ENCODE data around the gene GNAT1. TPM values are rescaled to one million over a fixed set of nuclear protein-coding genes. Genes with fewer than 3 reads are reported as not detected.

The GNAT1 gene
- total and polyA plus RNA-seq, 2 of the 13 experiments (the other 11 are each of a cell fraction or from before 2014, with no cell fraction given): 0.15 TPM; not detected in 1

DNA sequence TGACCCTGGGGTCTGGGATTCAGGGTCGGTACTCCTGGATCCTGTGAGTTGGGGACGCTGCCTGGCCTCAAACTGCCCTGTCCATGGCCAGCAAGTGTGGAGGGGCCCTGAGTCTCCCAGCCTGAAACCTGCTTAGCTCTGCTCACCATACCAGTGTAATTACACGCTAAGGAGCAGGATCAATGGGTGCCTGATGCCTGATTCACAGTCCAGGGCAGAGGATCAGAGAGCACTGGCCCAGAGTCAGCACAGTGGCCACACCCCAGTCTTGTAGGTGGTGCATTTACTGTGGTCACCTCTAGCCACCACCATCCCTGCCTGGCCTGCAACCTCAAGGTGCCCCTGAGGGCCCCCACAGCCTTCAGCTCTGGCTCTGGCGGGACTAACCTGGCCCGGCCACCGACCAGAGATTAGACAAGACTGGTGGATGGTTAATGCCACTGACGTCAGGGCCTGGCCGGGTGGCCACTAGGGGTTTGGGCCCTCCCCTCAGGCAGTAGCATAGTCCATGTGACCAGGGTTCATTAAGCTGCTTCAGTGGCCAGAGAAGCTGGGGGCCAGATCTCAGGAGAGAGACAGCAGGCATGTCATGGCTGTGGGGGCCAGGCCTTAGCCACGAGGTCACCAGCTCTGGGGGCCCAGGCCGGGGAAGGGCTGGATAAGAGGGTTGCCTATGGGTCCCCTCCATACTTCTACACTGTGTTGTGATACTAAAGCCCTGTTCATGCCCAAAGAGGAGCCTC is 10.3 kb downstream of the GNAT1 start (continued):
- no peak for TF ChIP-seq RELA (CRISPR knock-in tag; IDR thresholded peaks at IDR 0.05)
- no peak for TF ChIP-seq ZNF446 (CRISPR knock-in tag; IDR thresholded peaks at IDR 0.05)
- TF ChIP-seq, protein P1, sequence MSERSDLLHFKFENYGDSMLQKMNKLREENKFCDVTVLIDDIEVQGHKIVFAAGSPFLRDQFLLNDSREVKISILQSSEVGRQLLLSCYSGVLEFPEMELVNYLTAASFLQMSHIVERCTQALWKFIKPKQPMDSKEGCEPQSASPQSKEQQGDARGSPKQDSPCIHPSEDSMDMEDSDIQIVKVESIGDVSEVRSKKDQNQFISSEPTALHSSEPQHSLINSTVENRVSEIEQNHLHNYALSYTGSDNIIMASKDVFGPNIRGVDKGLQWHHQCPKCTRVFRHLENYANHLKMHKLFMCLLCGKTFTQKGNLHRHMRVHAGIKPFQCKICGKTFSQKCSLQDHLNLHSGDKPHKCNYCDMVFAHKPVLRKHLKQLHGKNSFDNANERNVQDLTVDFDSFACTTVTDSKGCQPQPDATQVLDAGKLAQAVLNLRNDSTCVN (CRISPR knock-in tag; IDR thresholded peaks at IDR 0.05; ENCODE audit: borderline replicate concordance): peak; percentile 20; the same call in 1 of the 2 replicates
- no peak for TF ChIP-seq ZFP62 (CRISPR knock-in tag; IDR thresholded peaks at IDR 0.05)
- TF ChIP-seq ZNF572 (CRISPR knock-in tag; IDR thresholded peaks at IDR 0.05): 0 out of 2 replicates have a peak, but pooled peaks have one; percentile 9
- no peak for TF ChIP-seq ASH2L (IDR thresholded peaks at IDR 0.05; ENCODE audit: insufficient read length, low read depth, low read length)
- no peak for TF ChIP-seq HOXA9 (CRISPR knock-in tag; IDR thresholded peaks at IDR 0.05; ENCODE audit: borderline replicate concordance)
- TF ChIP-seq, protein P2, sequence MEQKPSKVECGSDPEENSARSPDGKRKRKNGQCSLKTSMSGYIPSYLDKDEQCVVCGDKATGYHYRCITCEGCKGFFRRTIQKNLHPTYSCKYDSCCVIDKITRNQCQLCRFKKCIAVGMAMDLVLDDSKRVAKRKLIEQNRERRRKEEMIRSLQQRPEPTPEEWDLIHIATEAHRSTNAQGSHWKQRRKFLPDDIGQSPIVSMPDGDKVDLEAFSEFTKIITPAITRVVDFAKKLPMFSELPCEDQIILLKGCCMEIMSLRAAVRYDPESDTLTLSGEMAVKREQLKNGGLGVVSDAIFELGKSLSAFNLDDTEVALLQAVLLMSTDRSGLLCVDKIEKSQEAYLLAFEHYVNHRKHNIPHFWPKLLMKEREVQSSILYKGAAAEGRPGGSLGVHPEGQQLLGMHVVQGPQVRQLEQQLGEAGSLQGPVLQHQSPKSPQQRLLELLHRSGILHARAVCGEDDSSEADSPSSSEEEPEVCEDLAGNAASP (CRISPR knock-in tag; IDR thresholded peaks at IDR 0.05; ENCODE audit: borderline replicate concordance): 0 out of 2 replicates have a peak, but pooled peaks have one; percentile 11
- TF ChIP-seq, protein P3, sequence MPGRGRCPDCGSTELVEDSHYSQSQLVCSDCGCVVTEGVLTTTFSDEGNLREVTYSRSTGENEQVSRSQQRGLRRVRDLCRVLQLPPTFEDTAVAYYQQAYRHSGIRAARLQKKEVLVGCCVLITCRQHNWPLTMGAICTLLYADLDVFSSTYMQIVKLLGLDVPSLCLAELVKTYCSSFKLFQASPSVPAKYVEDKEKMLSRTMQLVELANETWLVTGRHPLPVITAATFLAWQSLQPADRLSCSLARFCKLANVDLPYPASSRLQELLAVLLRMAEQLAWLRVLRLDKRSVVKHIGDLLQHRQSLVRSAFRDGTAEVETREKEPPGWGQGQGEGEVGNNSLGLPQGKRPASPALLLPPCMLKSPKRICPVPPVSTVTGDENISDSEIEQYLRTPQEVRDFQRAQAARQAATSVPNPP (CRISPR knock-in tag; IDR thresholded peaks at IDR 0.05): no peak
- no peak for TF ChIP-seq CAMTA2 (CRISPR knock-in tag; IDR thresholded peaks at IDR 0.05; ENCODE audit: borderline replicate concordance)
- TF ChIP-seq NKX3-1 (CRISPR knock-in tag; IDR thresholded peaks at IDR 0.05): peak; percentile 52; the same call in 1 of the 2 replicates
- TF ChIP-seq, protein P4, sequence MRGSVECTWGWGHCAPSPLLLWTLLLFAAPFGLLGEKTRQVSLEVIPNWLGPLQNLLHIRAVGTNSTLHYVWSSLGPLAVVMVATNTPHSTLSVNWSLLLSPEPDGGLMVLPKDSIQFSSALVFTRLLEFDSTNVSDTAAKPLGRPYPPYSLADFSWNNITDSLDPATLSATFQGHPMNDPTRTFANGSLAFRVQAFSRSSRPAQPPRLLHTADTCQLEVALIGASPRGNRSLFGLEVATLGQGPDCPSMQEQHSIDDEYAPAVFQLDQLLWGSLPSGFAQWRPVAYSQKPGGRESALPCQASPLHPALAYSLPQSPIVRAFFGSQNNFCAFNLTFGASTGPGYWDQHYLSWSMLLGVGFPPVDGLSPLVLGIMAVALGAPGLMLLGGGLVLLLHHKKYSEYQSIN (CRISPR knock-in tag; IDR thresholded peaks at IDR 0.05; ENCODE audit: borderline replicate concordance): no peak
- no peak for TF ChIP-seq ZSCAN31 (CRISPR knock-in tag; IDR thresholded peaks at IDR 0.05; ENCODE audit: low read depth)
- TF ChIP-seq DMAP1 (CRISPR knock-in tag; IDR thresholded peaks at IDR 0.05): peak; percentile 42; the same call in 1 of the 2 replicates
- no peak for TF ChIP-seq FOXK2 (IDR thresholded peaks at IDR 0.05)
- no peak; the same call in 1 of the 2 replicates for TF ChIP-seq DPF2 (CRISPR knock-in tag; IDR thresholded peaks at IDR 0.05; ENCODE audit: borderline replicate concordance, low read depth)
- TF ChIP-seq, protein P5, sequence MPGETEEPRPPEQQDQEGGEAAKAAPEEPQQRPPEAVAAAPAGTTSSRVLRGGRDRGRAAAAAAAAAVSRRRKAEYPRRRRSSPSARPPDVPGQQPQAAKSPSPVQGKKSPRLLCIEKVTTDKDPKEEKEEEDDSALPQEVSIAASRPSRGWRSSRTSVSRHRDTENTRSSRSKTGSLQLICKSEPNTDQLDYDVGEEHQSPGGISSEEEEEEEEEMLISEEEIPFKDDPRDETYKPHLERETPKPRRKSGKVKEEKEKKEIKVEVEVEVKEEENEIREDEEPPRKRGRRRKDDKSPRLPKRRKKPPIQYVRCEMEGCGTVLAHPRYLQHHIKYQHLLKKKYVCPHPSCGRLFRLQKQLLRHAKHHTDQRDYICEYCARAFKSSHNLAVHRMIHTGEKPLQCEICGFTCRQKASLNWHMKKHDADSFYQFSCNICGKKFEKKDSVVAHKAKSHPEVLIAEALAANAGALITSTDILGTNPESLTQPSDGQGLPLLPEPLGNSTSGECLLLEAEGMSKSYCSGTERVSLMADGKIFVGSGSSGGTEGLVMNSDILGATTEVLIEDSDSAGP (CRISPR knock-in tag; IDR thresholded peaks at IDR 0.05; ENCODE audit: borderline replicate concordance): peak; percentile 56
- TF ChIP-seq, protein P6, sequence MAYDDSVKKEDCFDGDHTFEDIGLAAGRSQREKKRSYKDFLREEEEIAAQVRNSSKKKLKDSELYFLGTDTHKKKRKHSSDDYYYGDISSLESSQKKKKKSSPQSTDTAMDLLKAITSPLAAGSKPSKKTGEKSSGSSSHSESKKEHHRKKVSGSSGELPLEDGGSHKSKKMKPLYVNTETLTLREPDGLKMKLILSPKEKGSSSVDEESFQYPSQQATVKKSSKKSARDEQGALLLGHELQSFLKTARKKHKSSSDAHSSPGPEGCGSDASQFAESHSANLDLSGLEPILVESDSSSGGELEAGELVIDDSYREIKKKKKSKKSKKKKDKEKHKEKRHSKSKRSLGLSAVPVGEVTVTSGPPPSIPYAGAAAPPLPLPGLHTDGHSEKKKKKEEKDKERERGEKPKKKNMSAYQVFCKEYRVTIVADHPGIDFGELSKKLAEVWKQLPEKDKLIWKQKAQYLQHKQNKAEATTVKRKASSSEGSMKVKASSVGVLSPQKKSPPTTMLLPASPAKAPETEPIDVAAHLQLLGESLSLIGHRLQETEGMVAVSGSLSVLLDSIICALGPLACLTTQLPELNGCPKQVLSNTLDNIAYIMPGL (CRISPR knock-in tag; IDR thresholded peaks at IDR 0.05; ENCODE audit: borderline replicate concordance in 1 of 2, low read depth in 1 of 2): 0 out of 4 replicates have a peak, but pooled peaks of 1 of the 2 experiments have one; percentile 25
- TF ChIP-seq KDM4B (CRISPR knock-in tag; IDR thresholded peaks at IDR 0.05): 0 out of 2 replicates have a peak, but pooled peaks have one; percentile 12
- TF ChIP-seq CEBPB (IDR thresholded peaks at IDR 0.05; ENCODE audit: borderline replicate concordance, low read depth, low read length): no peak

Measured in HepG2 (cell line).